Liver (tissue), 9 donors: Measurements from ENCODE around the gene LYRM4. TPM values are rescaled to one million over a fixed set of nuclear protein-coding genes. Genes with fewer than 3 reads are reported as not detected.

Source experiments
- DNase-seq: peaks from one replicate; pipeline ENCODE4 v3.0.0-alpha.2; 2017; ENCODE audit warnings: low spot score
- H3K27ac ChIP-seq, 2 donors: one replicate each; pipeline ENCODE4 v1.7.0; 2013; ENCODE audit warnings: inconsistent platforms in 2 of 2, low read length in 2 of 2, control low read depth in 1 of 2, low read depth in 1 of 2, mild to moderate bottlenecking in 1 of 2
- H3K27me3 ChIP-seq, 4 donors: one replicate each; pipeline versions ENCODE4 v1.6.1 to v1.7.0; 2013; ENCODE audit warnings: low read length in 3 of 4, inconsistent platforms in 1 of 4, mild to moderate bottlenecking in 1 of 4, moderate library complexity in 1 of 4; ENCODE audit not compliant: control insufficient read depth in 4 of 4, insufficient read depth in 4 of 4
- H3K36me3 ChIP-seq, 4 donors: one replicate each; pipeline versions ENCODE4 v1.6.1 to v1.7.0; 2013; ENCODE audit warnings: low read length in 3 of 4, mild to moderate bottlenecking in 3 of 4, low read depth in 1 of 4, moderate library complexity in 1 of 4; ENCODE audit not compliant: control insufficient read depth in 4 of 4, insufficient read depth in 3 of 4
- H3K4me1 ChIP-seq, 4 donors: one replicate each; pipeline versions ENCODE4 v1.6.1 to v1.7.0; 2013; ENCODE audit warnings: low read length in 3 of 4, mild to moderate bottlenecking in 3 of 4, moderate library complexity in 1 of 4; ENCODE audit not compliant: control insufficient read depth in 4 of 4, insufficient read depth in 4 of 4
- H3K4me3 ChIP-seq, 3 donors: one replicate each; pipeline versions ENCODE4 v1.6.1 to v1.7.0; 2013; ENCODE audit warnings: low read length in 3 of 3, control low read depth in 1 of 3, low read depth in 1 of 3, mild to moderate bottlenecking in 1 of 3
- H3K9ac ChIP-seq, 2 donors: one replicate each; pipeline ENCODE4 v1.7.0; 2013; ENCODE audit warnings: low read length in 2 of 2, mild to moderate bottlenecking in 2 of 2, moderate library complexity in 2 of 2, control low read depth in 1 of 2, low read depth in 1 of 2
- H3K9me3 ChIP-seq, 4 donors: one replicate each; pipeline versions ENCODE4 v1.6.1 to v1.7.0; 2013; ENCODE audit warnings: low read length in 3 of 4; ENCODE audit not compliant: control insufficient read depth in 4 of 4
- ATF3 ChIP-seq: IDR thresholded peaks from 2 replicates; pipeline ENCODE4 v1.6.1; 2016; ENCODE audit warnings: antibody characterized with exemption
- CTCF ChIP-seq: fragments of 150-350 bp; IDR thresholded peaks from 2 replicates; pipeline ENCODE4 v1.5.1; 2017; ENCODE audit warnings: improper control_type of control experiment, low read depth, low read length; ENCODE audit not compliant: missing input control
- EGR1 ChIP-seq, 2 donors: IDR thresholded peaks; 2 replicates each; pipeline ENCODE4 v1.6.1; 2016 to 2018; ENCODE audit warnings: antibody characterized with exemption in 2 of 2, low read depth in 2 of 2
- FOXA1 ChIP-seq: IDR thresholded peaks from 2 replicates; pipeline ENCODE4 v1.6.1; 2016; ENCODE audit warnings: antibody characterized with exemption
- FOXA2 ChIP-seq: IDR thresholded peaks from 2 replicates; pipeline ENCODE4 v1.6.1; 2016; ENCODE audit warnings: antibody characterized with exemption
- GABPA ChIP-seq, 2 donors: IDR thresholded peaks in 1 of 2; conservative IDR thresholded peaks in 1 of 2; 2 replicates each; pipeline ENCODE4 v1.6.1; 2016; ENCODE audit warnings: antibody characterized with exemption in 2 of 2, mild to moderate bottlenecking in 1 of 2, moderate library complexity in 1 of 2
- HNF4A ChIP-seq, 2 donors: conservative IDR thresholded peaks; 2 replicates each; pipeline ENCODE4 v1.6.1; 2016; ENCODE audit warnings: antibody characterized with exemption in 2 of 2, mild to moderate bottlenecking in 2 of 2
- JUND ChIP-seq, 2 donors: IDR thresholded peaks; 2 replicates each; pipeline ENCODE4 v1.6.1; 2016; ENCODE audit warnings: antibody characterized with exemption in 2 of 2
- MAX ChIP-seq: IDR thresholded peaks from 2 replicates; pipeline ENCODE4 v1.6.1; 2016; ENCODE audit warnings: antibody characterized with exemption
- NR2F2 ChIP-seq: IDR thresholded peaks from 2 replicates; pipeline ENCODE4 v1.6.1; 2016; ENCODE audit warnings: antibody characterized with exemption
- REST ChIP-seq: IDR thresholded peaks from 2 replicates; pipeline ENCODE4 v1.6.1; 2016; ENCODE audit warnings: antibody characterized with exemption, mild to moderate bottlenecking
- RXRA ChIP-seq, 2 donors: IDR thresholded peaks; 2 replicates each; pipeline ENCODE4 v1.6.1; 2017 to 2018; ENCODE audit warnings: antibody characterized with exemption in 2 of 2, mild to moderate bottlenecking in 1 of 2
- SP1 ChIP-seq: IDR thresholded peaks from 2 replicates; pipeline ENCODE4 v1.6.1; 2018; ENCODE audit warnings: antibody characterized with exemption, mild to moderate bottlenecking
- TAF1 ChIP-seq: conservative IDR thresholded peaks from 2 replicates; pipeline ENCODE4 v1.6.1; 2016; ENCODE audit warnings: antibody characterized with exemption, mild to moderate bottlenecking
- ZBTB33 ChIP-seq: IDR thresholded peaks from 2 replicates; pipeline ENCODE4 v1.6.1; 2016; ENCODE audit warnings: antibody characterized with exemption
- WGBS: extraction: QIAGEN DNeasy Blood & Tissue Kit; methylation state at CpG from one replicate; pipeline ENCODE4 v1.1.7; 2013; 5-methylcytosine and 5-hydroxymethylcytosine counted together
- polyA plus RNA-seq, 2 donors: library from polyadenylated mRNA; stranded (reverse) in 1 of 2; unstranded in 1 of 2; fragments of 200-250 nt in 1 of 2; fragments of >200 nt in 1 of 2; fragmentation: Nextera tagmentation in 1 of 2; extraction: Ambion mirVana in 1 of 2; gene quantifications; one replicate each; pipeline versions ENCODE4 v1.2.1 to v1.2.3, GENCODE V29; 2013 to 2015
- total RNA-seq, 2 donors: library from RNA; depleted of rRNA; stranded (reverse); fragments of >200 nt; gene quantifications; one replicate each; pipeline ENCODE4 v1.2.3, GENCODE V29; 2014
- donor health status: healthy.
- donor health status: healthy.
- donor health status: healthy.
- donor health status: healthy.
- donor health status: healthy.

The LYRM4 gene
- total and polyA plus RNA-seq, 4 donors: 4.4 to 13.1 (median 6.5) TPM

- no peak for DNase-seq
- whole genome bisulfite sequencing: 59% methylated on average over 5 of the region's 5 CpGs
- H3K27ac ChIP-seq: no peak overlapping the region
- no peaks in the 10 kb centered on the region for H3K9me3 ChIP-seq
- no peaks in the 10 kb centered on the region for H3K36me3 ChIP-seq
- TF ChIP-seq HNF4A (conservative IDR thresholded peaks at IDR 0.05) (peak; percentile 43 to 55), REST (no peak), SP1 (peak; percentile 22), FOXA2 (no peak), TAF1 (no peak), ATF3 (no peak)
- H3K27me3 ChIP-seq: no peaks in the 10 kb centered on the region
- peaks cover 0 to 16% (median 5%) of the 10 kb centered on the region in 4 donors for H3K4me1 ChIP-seq
- no peak overlapping the region for H3K4me3 ChIP-seq
- no peak overlapping the region for H3K9ac ChIP-seq
Observed at GRCh38 chr6:5305968-5306626, 45.3 kb upstream of the LYRM4 start.

- Histone ChIP-seq H3K9ac (no peak overlapping the region), H3K4me3 (no peak overlapping the region), H3K9me3 (no peaks in the 10 kb centered on the region), H3K36me3 (no peaks in the 10 kb centered on the region), H3K27me3 (no peaks in the 10 kb centered on the region), H3K27ac (no peak overlapping the region), H3K4me1 (peaks cover 0 to 16% (median 5%) of the 10 kb centered on the region in 4 donors)
- no peak for TF ChIP-seq ZBTB33
- no peak for TF ChIP-seq EGR1 (IDR thresholded peaks at IDR 0.05; ENCODE audit: low read depth in 2 of 2)
- no peak for TF ChIP-seq FOXA1
- TF ChIP-seq CTCF: no peak
- TF ChIP-seq RXRA (IDR thresholded peaks at IDR 0.05): no peak
- TF ChIP-seq JUND (IDR thresholded peaks at IDR 0.05): no peak
- TF ChIP-seq ATF3: no peak
- TF ChIP-seq TAF1: no peak
- no peak for TF ChIP-seq NR2F2
- TF ChIP-seq MAX: no peak
- no peak for TF ChIP-seq REST
- TF ChIP-seq GABPA (IDR thresholded peaks at IDR 0.05 in 1 of 2, conservative IDR thresholded peaks at IDR 0.05 in 1 of 2): no peak
- WGBS: 71% methylated on average over 8 of the region's 8 CpGs
- DNase-seq: no peak
Observed at GRCh38 chr6:5303682-5304081, 42.9 kb upstream of the LYRM4 start.
